HPDE6-E6E7 (cell line): Measurements from ENCODE around the gene C1orf159.
"Not testable (repeated sequence)": the region's sequence is repeated elsewhere in the genome, so short reads cannot be mapped to it uniquely, and the experiment has no call there.

Source experiments
- DNase-seq: peaks from one replicate; pipeline ENCODE4 v3.0.0; 2011; ENCODE audit warnings: missing footprints; ENCODE audit errors: extremely low spot score

Gene C1orf159

GRCh38 chr1:1149416-1149815 lies 33.5 kb upstream of the C1orf159 start:
- no peak for DNase-seq

GRCh38 chr1:1148569-1148968 lies 32.7 kb upstream of the C1orf159 start:
- DNase-seq = no peak

- no peak for DNase-seq
These were observed 32.2 kb upstream of the C1orf159 start for GRCh38 chr1:1148061-1148460.

GRCh38 chr1:1146596-1146995 lies 30.7 kb upstream of the C1orf159 start:
- no peak for DNase-seq

- no peak for DNase-seq
These were observed 30.1 kb upstream of the C1orf159 start for GRCh38 chr1:1146026-1146425.

- DNase-seq = no peak
These were observed 29.6 kb upstream of the C1orf159 start for GRCh38 chr1:1145547-1145914.

GRCh38 chr1:1144843-1145546 lies 29.1 kb upstream of the C1orf159 start:
- no peak for DNase-seq

GRCh38 chr1:1144122-1144842 lies 28.4 kb upstream of the C1orf159 start:
- DNase-seq = no peak

GRCh38 chr1:1143636-1144035 lies 27.7 kb upstream of the C1orf159 start:
- DNase-seq = no peak

- DNase-seq = no peak
These were observed 27.0 kb upstream of the C1orf159 start for GRCh38 chr1:1142844-1143243.

- not testable (repeated sequence) for DNase-seq
These were observed 26.5 kb upstream of the C1orf159 start for GRCh38 chr1:1142352-1142751.

- DNase-seq = no peak
These were observed 26.0 kb upstream of the C1orf159 start for GRCh38 chr1:1141911-1142250.

- no peak for DNase-seq
These were observed 25.5 kb upstream of the C1orf159 start for GRCh38 chr1:1141244-1141910.

GRCh38 chr1:1140673-1141072 lies 24.8 kb upstream of the C1orf159 start:
- no peak for DNase-seq

GRCh38 chr1:1137256-1138045 lies 21.6 kb upstream of the C1orf159 start:
- DNase-seq = no peak

GRCh38 chr1:1136547-1137230 lies 20.8 kb upstream of the C1orf159 start:
- no peak for DNase-seq

- no peak for DNase-seq
These were observed 19.6 kb upstream of the C1orf159 start for GRCh38 chr1:1135339-1136136.

GRCh38 chr1:1134300-1134970 lies 18.5 kb upstream of the C1orf159 start:
- no peak for DNase-seq

- no peak for DNase-seq
These were observed 17.3 kb upstream of the C1orf159 start for GRCh38 chr1:1132956-1133750.
